SK-N-SH treated with all-trans-retinoic acid at 6 μM for 48 hours (cell line): ENCODE measurements around the gene PRM3.

ENCODE experiments used
- ATAC-seq: fragments of 200-7000 bp; cut with Tn5 transposase; 3 replicates; pipeline ENCODE4 v1.9.1; 2020; ENCODE audit warnings: mild to moderate bottlenecking, moderate library complexity
- ARNTL ChIP-seq: fragments of 450-650 bp; formaldehyde crosslinking; IDR thresholded peaks from 2 replicates; pipeline ENCODE4 v1.5.0; 2020; ENCODE audit warnings: low read depth, mild to moderate bottlenecking, moderate library complexity, borderline replicate concordance
- BACH2 ChIP-seq: fragments of 250-450 bp; sonication (Bioruptor Pico); IDR thresholded peaks from 2 replicates; pipeline ENCODE4 v1.9.0; 2021; ENCODE audit warnings: mild to moderate bottlenecking, borderline replicate concordance
- CSDC2 ChIP-seq: fragments of 250-450 bp; sonication (Bioruptor Pico); IDR thresholded peaks from 2 replicates; pipeline ENCODE4 v1.5.0; 2020; ENCODE audit warnings: mild to moderate bottlenecking, moderate library complexity
- ESRRG ChIP-seq: fragments of 250-450 bp; sonication (Bioruptor Pico); IDR thresholded peaks from 2 replicates; pipeline ENCODE4 v1.6.1; 2021; ENCODE audit warnings: mild to moderate bottlenecking
- GLIS3 ChIP-seq: fragments of 250-450 bp; sonication (Bioruptor Pico); IDR thresholded peaks from 2 replicates; pipeline ENCODE4 v1.5.0; 2020; ENCODE audit warnings: mild to moderate bottlenecking, moderate library complexity
- ISL1 ChIP-seq: fragments of 250-450 bp; sonication (Bioruptor Pico); IDR thresholded peaks from 2 replicates; pipeline ENCODE4 v2.1.2; 2022; ENCODE audit warnings: mild to moderate bottlenecking, moderate library complexity
- PPARA ChIP-seq: fragments of 250-450 bp; sonication (Bioruptor Pico); IDR thresholded peaks from 2 replicates; pipeline ENCODE4 v1.5.0; 2020; ENCODE audit warnings: mild to moderate bottlenecking, borderline replicate concordance
- RARB ChIP-seq: fragments of 250-450 bp; sonication (Bioruptor Pico); IDR thresholded peaks from 2 replicates; pipeline ENCODE4 v1.8.0; 2021; ENCODE audit warnings: mild to moderate bottlenecking, moderate library complexity
- SNAI2 ChIP-seq: fragments of 250-450 bp; sonication (Bioruptor Pico); IDR thresholded peaks from 2 replicates; pipeline ENCODE4 v1.5.0; 2020; ENCODE audit warnings: mild to moderate bottlenecking, moderate library complexity
- TCF4 ChIP-seq: fragments of 250-450 bp; sonication (Bioruptor Pico); IDR thresholded peaks from 2 replicates; pipeline ENCODE4 v1.8.0; 2021; ENCODE audit warnings: mild to moderate bottlenecking, moderate library complexity, borderline replicate concordance
- TOX ChIP-seq: fragments of 250-450 bp; sonication (Bioruptor Pico); IDR thresholded peaks from 2 replicates; pipeline ENCODE4 v1.8.0; 2021; ENCODE audit warnings: mild to moderate bottlenecking, moderate library complexity, borderline replicate concordance
- ZC3H10 ChIP-seq: fragments of 250-450 bp; sonication (Bioruptor Pico); IDR thresholded peaks from 2 replicates; pipeline ENCODE4 v1.5.1; 2021; ENCODE audit warnings: mild to moderate bottlenecking, moderate library complexity
- ZFP3 ChIP-seq: fragments of 250-450 bp; sonication (Bioruptor Pico); IDR thresholded peaks from 2 replicates; pipeline ENCODE4 v1.5.0; 2020; ENCODE audit warnings: mild to moderate bottlenecking, moderate library complexity
- ZFP30 ChIP-seq: fragments of 450-650 bp; formaldehyde crosslinking; IDR thresholded peaks from 2 replicates; pipeline ENCODE4 v1.5.0; 2022; ENCODE audit warnings: mild to moderate bottlenecking, moderate library complexity
- ZNF565 ChIP-seq: fragments of 450-650 bp; formaldehyde crosslinking; conservative IDR thresholded peaks from 2 replicates; pipeline ENCODE4 v1.5.0; 2020; ENCODE audit warnings: low read depth, mild to moderate bottlenecking, moderate library complexity
- ZNF70 ChIP-seq: fragments of 450-650 bp; formaldehyde crosslinking; IDR thresholded peaks from 2 replicates; pipeline ENCODE4 v1.5.0; 2020; ENCODE audit warnings: mild to moderate bottlenecking, moderate library complexity
- ZNF8 ChIP-seq: fragments of 450-650 bp; formaldehyde crosslinking; IDR thresholded peaks from 2 replicates; pipeline ENCODE4 v1.5.0; 2020; ENCODE audit warnings: mild to moderate bottlenecking, moderate library complexity
- TF ChIP-seq, protein P1 (sequence below): fragments of 250-450 bp; sonication (Bioruptor Pico); IDR thresholded peaks from 2 replicates; pipeline ENCODE4 v1.5.1; 2020; ENCODE audit warnings: low read depth, mild to moderate bottlenecking, moderate library complexity
- TF ChIP-seq, protein P2 (sequence below): fragments of 250-450 bp; sonication (Bioruptor Pico); IDR thresholded peaks from 2 replicates; pipeline ENCODE4 v1.5.0; 2020; ENCODE audit warnings: mild to moderate bottlenecking, moderate library complexity
- TF ChIP-seq, protein P3 (sequence below): fragments of 250-450 bp; sonication (Bioruptor Pico); IDR thresholded peaks from 2 replicates; pipeline ENCODE4 v1.8.0; 2021; ENCODE audit warnings: low read depth, mild to moderate bottlenecking, moderate library complexity, borderline replicate concordance
- TF ChIP-seq, protein P4 (sequence below): fragments of 250-450 bp; sonication (Bioruptor Pico); IDR thresholded peaks from 2 replicates; pipeline ENCODE4 v1.8.0; 2020; ENCODE audit warnings: mild to moderate bottlenecking, moderate library complexity, borderline replicate concordance
- TF ChIP-seq, protein P5 (sequence below): fragments of 250-450 bp; sonication (Bioruptor Pico); IDR thresholded peaks from 2 replicates; pipeline ENCODE4 v1.5.1; 2021; ENCODE audit warnings: mild to moderate bottlenecking, moderate library complexity

The PRM3 gene

DNA sequence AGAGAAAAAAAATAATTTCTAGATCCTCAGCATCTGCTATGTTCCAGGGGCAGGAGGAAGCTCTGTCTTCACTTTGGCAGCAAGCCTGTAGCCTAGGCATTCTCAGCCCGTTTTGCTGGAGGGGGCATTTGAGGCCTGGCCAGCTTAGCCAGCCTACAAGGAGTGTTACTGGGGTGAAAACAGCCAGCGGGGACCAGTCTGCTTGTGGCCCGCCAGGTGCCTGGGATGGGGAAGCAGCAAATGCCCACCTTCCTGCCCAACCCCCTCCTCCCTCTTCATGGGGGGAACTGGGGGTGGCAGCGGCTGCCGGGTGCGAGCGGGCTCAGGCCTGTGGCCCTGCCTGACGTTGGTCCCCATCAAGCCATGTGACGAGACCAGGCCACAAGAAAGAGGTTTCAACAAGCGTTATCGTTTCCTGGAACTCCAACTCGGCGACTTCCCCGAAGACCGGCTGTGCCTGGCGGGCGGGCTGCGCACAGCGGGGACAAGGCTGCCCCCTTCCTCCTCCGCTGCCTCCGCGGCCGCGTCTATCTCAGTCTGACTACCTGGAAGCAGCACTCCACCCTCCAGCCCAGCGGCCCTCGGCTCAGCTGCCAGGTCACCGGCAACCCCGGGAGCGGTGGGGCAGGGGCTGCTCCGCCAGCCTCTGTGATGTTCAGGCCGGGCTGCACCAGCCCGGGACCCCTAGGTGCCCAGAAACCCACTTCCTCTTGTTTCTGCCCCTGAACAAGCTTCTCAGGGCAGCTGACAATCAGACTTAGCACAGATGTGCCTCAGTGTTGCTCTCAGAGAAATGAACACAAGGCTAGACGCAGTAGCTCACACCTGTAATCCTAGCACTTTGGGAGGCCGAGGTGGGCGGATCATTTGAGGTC, 40.3 kb downstream of the PRM3 start (continued):
- TF ChIP-seq, protein P1, sequence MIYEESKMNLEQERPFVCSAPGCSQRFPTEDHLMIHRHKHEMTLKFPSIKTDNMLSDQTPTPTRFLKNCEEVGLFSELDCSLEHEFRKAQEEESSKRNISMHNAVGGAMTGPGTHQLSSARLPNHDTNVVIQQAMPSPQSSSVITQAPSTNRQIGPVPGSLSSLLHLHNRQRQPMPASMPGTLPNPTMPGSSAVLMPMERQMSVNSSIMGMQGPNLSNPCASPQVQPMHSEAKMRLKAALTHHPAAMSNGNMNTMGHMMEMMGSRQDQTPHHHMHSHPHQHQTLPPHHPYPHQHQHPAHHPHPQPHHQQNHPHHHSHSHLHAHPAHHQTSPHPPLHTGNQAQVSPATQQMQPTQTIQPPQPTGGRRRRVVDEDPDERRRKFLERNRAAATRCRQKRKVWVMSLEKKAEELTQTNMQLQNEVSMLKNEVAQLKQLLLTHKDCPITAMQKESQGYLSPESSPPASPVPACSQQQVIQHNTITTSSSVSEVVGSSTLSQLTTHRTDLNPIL (CRISPR knock-in tag) = no peak
- TF ChIP-seq ZFP30 = no peak
- TF ChIP-seq ARNTL (CRISPR knock-in tag) = no peak

DNA sequence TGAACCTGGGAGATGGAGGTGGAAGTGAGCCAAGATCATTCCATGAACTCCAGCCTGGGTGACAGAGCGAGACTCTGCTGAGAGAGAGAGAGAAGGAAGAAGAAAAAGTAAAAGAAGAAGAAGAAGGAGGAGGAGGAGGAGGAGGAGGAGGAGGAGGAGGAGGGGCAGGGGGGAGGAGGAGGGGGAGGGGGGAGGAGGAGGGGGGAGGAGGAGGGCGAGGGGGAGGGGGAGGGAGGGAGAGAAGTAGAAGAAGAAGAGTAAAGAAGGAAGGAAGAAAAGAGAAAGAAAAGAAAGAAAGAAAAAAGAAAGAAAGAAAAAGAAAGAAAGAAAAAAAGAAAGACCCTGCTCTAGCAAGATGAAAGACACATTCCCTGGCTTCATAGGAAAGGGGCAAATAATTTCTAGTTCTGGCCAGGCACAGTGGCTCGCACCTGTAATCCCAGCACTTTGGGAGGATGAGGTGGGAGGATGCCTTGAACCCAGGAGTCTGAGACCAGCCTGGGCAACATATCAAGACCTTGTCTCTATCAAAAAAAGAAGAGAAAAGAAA, 41.1 kb downstream of the PRM3 start:
- no peak for ATAC-seq
- TF ChIP-seq ZFP3 (CRISPR knock-in tag) (no peak), ISL1 (CRISPR knock-in tag) (no peak), BACH2 (CRISPR knock-in tag) (no peak), SNAI2 (CRISPR knock-in tag) (no peak), ESRRG (no peak), RARB (no peak), ZNF8 (CRISPR knock-in tag) (no peak), ZFP30 (no peak), ZC3H10 (no peak), CSDC2 (CRISPR knock-in tag) (no peak), TCF4 (no peak), ZNF565 (CRISPR knock-in tag) (no peak), PPARA (CRISPR knock-in tag) (no peak), TOX (CRISPR knock-in tag) (no peak)
- TF ChIP-seq, protein P2, sequence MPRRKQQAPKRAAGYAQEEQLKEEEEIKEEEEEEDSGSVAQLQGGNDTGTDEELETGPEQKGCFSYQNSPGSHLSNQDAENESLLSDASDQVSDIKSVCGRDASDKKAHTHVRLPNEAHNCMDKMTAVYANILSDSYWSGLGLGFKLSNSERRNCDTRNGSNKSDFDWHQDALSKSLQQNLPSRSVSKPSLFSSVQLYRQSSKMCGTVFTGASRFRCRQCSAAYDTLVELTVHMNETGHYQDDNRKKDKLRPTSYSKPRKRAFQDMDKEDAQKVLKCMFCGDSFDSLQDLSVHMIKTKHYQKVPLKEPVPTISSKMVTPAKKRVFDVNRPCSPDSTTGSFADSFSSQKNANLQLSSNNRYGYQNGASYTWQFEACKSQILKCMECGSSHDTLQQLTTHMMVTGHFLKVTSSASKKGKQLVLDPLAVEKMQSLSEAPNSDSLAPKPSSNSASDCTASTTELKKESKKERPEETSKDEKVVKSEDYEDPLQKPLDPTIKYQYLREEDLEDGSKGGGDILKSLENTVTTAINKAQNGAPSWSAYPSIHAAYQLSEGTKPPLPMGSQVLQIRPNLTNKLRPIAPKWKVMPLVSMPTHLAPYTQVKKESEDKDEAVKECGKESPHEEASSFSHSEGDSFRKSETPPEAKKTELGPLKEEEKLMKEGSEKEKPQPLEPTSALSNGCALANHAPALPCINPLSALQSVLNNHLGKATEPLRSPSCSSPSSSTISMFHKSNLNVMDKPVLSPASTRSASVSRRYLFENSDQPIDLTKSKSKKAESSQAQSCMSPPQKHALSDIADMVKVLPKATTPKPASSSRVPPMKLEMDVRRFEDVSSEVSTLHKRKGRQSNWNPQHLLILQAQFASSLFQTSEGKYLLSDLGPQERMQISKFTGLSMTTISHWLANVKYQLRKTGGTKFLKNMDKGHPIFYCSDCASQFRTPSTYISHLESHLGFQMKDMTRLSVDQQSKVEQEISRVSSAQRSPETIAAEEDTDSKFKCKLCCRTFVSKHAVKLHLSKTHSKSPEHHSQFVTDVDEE (CRISPR knock-in tag) = no peak
- TF ChIP-seq, protein P3, sequence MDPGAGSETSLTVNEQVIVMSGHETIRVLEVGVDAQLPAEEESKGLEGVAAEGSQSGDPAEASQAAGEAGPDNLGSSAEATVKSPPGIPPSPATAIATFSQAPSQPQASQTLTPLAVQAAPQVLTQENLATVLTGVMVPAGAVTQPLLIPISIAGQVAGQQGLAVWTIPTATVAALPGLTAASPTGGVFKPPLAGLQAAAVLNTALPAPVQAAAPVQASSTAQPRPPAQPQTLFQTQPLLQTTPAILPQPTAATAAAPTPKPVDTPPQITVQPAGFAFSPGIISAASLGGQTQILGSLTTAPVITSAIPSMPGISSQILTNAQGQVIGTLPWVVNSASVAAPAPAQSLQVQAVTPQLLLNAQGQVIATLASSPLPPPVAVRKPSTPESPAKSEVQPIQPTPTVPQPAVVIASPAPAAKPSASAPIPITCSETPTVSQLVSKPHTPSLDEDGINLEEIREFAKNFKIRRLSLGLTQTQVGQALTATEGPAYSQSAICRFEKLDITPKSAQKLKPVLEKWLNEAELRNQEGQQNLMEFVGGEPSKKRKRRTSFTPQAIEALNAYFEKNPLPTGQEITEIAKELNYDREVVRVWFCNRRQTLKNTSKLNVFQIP (CRISPR knock-in tag) = no peak
- TF ChIP-seq, protein P4, sequence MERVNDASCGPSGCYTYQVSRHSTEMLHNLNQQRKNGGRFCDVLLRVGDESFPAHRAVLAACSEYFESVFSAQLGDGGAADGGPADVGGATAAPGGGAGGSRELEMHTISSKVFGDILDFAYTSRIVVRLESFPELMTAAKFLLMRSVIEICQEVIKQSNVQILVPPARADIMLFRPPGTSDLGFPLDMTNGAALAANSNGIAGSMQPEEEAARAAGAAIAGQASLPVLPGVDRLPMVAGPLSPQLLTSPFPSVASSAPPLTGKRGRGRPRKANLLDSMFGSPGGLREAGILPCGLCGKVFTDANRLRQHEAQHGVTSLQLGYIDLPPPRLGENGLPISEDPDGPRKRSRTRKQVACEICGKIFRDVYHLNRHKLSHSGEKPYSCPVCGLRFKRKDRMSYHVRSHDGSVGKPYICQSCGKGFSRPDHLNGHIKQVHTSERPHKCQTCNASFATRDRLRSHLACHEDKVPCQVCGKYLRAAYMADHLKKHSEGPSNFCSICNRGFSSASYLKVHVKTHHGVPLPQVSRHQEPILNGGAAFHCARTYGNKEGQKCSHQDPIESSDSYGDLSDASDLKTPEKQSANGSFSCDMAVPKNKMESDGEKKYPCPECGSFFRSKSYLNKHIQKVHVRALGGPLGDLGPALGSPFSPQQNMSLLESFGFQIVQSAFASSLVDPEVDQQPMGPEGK (CRISPR knock-in tag) = no peak
- TF ChIP-seq, protein P5, sequence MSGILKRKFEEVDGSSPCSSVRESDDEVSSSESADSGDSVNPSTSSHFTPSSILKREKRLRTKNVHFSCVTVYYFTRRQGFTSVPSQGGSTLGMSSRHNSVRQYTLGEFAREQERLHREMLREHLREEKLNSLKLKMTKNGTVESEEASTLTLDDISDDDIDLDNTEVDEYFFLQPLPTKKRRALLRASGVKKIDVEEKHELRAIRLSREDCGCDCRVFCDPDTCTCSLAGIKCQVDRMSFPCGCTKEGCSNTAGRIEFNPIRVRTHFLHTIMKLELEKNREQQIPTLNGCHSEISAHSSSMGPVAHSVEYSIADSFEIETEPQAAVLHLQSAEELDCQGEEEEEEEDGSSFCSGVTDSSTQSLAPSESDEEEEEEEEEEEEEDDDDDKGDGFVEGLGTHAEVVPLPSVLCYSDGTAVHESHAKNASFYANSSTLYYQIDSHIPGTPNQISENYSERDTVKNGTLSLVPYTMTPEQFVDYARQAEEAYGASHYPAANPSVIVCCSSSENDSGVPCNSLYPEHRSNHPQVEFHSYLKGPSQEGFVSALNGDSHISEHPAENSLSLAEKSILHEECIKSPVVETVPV (CRISPR knock-in tag) = no peak

DNA sequence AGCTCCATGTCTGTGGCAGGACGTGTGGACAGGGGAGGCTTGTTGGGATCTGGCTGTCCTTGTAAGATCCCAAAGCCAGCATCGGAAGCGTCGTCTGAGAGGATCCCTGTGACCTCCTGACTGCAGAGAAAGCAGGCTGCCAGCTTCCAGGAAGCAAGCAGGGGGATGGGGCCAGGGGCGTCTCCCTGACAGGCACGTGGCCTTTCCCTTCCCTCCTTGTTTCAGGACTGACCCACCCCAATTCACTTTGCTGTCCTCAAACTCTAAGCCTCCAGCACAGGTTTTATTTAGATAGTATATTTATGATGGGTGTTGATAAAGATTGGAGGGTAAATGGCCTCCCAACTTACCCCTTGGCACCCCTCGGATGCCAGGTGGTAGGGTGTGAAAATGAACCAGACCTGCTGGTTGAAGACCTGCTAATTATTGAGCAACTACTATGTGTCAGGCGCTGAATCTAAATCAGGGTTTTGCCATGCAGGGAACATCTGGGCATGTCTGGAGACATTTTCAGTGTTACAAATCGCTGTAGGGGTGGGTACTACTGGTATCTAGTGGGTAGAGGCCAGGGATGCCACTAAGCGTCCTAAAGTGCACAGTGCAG, 42.0 kb downstream of the PRM3 start:
- ATAC-seq = no peak
- TF ChIP-seq ZNF70 (CRISPR knock-in tag) (no peak), TOX (CRISPR knock-in tag) (no peak), ZFP3 (CRISPR knock-in tag) (no peak), ESRRG (no peak), GLIS3 (CRISPR knock-in tag) (no peak)
- TF ChIP-seq, protein P2 (CRISPR knock-in tag) = no peak
- TF ChIP-seq, protein P1 (CRISPR knock-in tag) = no peak
